ENCODE data around the gene HABP2.

DNA sequence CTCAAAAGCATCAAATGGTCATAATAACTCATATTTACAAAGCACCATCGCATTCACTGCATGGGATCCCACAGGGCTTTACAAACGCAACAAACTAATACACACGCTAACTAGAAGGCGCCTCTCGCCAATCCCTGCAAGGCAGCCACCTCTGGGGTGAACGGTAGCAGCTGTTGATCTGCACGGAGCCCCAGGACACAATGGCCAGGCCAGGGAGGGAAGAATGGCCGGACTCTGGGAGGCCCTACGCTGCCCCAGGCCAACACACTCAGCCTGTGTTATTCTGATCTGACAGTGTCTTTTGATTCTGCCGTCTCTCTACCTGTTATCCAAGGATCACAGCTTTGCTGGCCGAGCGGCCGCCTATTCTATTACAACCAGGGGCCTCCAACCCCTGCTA lies 41.8 kb downstream of the HABP2 start:
- TF ChIP-seq EZH2phosphoT487 (IDR thresholded peaks at IDR 0.05; ENCODE audit: low read depth, severe bottlenecking, unreplicated experiment) (no peak), CTCF (IDR thresholded peaks at IDR 0.05; ENCODE audit: poor library complexity) (no peak), EZH2 (IDR thresholded peaks at IDR 0.05; ENCODE audit: borderline replicate concordance) (no peak)
